Measurements from ENCODE around the gene CYLD. TPM values are rescaled to one million over a fixed set of nuclear protein-coding genes. Genes with fewer than 3 reads are reported as not detected.

The CYLD gene
- total RNA-seq, 1 experiment from 2014 or later: 12.5 TPM

- Histone ChIP-seq H3K4me1 (ENCODE audit: insufficient read depth, low read length) (peaks cover 3% of the 10 kb centered on the region; the same call in 1 of the 2 replicates), H3K56ac (ENCODE audit: insufficient read length, low read depth, low read length) (no peak overlapping the region), H2BK5ac (ENCODE audit: insufficient read length, low read length) (no peak overlapping the region), H2BK15ac (ENCODE audit: low read depth, low read length) (no peak overlapping the region), H3K23me2 (ENCODE audit: insufficient read length, low read depth, low read length, poor library complexity, severe bottlenecking) (no peaks in the 10 kb centered on the region), H2BK20ac (ENCODE audit: low read depth, low read length, poor library complexity, severe bottlenecking) (no peak overlapping the region), H3K4me2 (ENCODE audit: insufficient read depth, insufficient read length, low read length) (no peak overlapping the region), H4K8ac (replicated peaks; ENCODE audit: insufficient read length, low read depth, low read length) (no peak overlapping the region), H4K5ac (ENCODE audit: insufficient read length, low read depth, low read length) (no peak overlapping the region), H2AK5ac (ENCODE audit: insufficient read length, low read length) (no peak overlapping the region), H4K20me1 (ENCODE audit: control insufficient read depth, insufficient read depth, insufficient read length) (peaks cover 2% of the 10 kb centered on the region), H4K91ac (ENCODE audit: insufficient read length, low read depth, low read length) (no peak overlapping the region), H2BK120ac (ENCODE audit: low read depth, low read length, poor library complexity, severe bottlenecking) (no peak overlapping the region), H3T11ph (ENCODE audit: low read length) (no peak overlapping the region), H3K23ac (ENCODE audit: insufficient read length, low read depth, low read length) (no peak overlapping the region), H3K14ac (ENCODE audit: insufficient read depth, low read length) (no peak overlapping the region), H3K18ac (ENCODE audit: insufficient read length, low read depth, low read length) (no peak overlapping the region), H3K27ac (ENCODE audit: insufficient read length, low read depth, low read length) (no peak overlapping the region), H3K4ac (ENCODE audit: low read depth, low read length) (no peak overlapping the region), H3K9ac (ENCODE audit: extremely low read depth, insufficient read length, low read length) (no peak overlapping the region), H3K27me3 (ENCODE audit: insufficient read depth, low read length) (no peaks in the 10 kb centered on the region; the same call in 1 of the 2 replicates), H3K79me2 (ENCODE audit: insufficient read depth, low read length) (no peaks in the 10 kb centered on the region), H2BK12ac (ENCODE audit: insufficient read length, low read depth, low read length) (no peak overlapping the region), H3K79me1 (ENCODE audit: insufficient read depth, low read depth, low read length, poor library complexity, severe bottlenecking) (no peaks in the 10 kb centered on the region), H2AFZ (ENCODE audit: low read length) (no peak overlapping the region), H3K9me3 (ENCODE audit: control insufficient read depth, low read depth, low read length) (no peaks in the 10 kb centered on the region)
- Mint-ChIP-seq H3K4me1 (peaks cover 6 to 13% of the 10 kb centered on the region in 2 experiments), H3K9me3 (no peaks in the 10 kb centered on the region), H3K27ac (no peak overlapping the region), H3K4me3 (peak overlapping the region in 1 of 2 experiments; percentile 8; a peak in 1 of 5 replicates), H3K36me3 (ENCODE audit: insufficient read depth in 1 of 3, low read depth in 3 of 3) (no peaks in the 10 kb centered on the region), H3K27me3 (ENCODE audit: low read depth) (peaks cover 11% of the 10 kb centered on the region)
- TF ChIP-seq CTCF (conservative IDR thresholded peaks at IDR 0.05): no peak
- no CpG with 5 or more reads among the region's 4 CpGs for WGBS (ENCODE audit: extremely low coverage, insufficient read length, low lambda C conversion rate)
- peak; percentile 8 for DNase-seq
Observed at GRCh38 chr16:50842589-50842988, 100.7 kb downstream of the CYLD start.

Measured in H9 (cell line).